BE2C (cell line): ENCODE measurements around the gene TMEM59L.

Experiments used
- DNase-seq: peaks from one replicate; pipeline ENCODE4 v3.0.0-alpha.2; 2020
- H3K27me3 ChIP-seq: fragments of 250-450 bp; sonication (Bioruptor Pico); 2 replicates; pipeline ENCODE4 v1.5.1; 2020; ENCODE audit warnings: mild to moderate bottlenecking
- H3K36me3 ChIP-seq: fragments of 250-450 bp; sonication (Bioruptor Pico); 2 replicates; pipeline ENCODE4 v1.5.1; 2020; ENCODE audit warnings: mild to moderate bottlenecking
- H3K4me1 ChIP-seq: fragments of 250-450 bp; sonication (Bioruptor Pico); 2 replicates; pipeline ENCODE4 v1.5.1; 2020
- H3K4me3 ChIP-seq: 2 replicates; pipeline ENCODE4 v1.5.1; 2011; ENCODE audit warnings: low read depth, low read length
- H3K9me3 ChIP-seq: fragments of 250-450 bp; sonication (Bioruptor Pico); 2 replicates; pipeline ENCODE4 v1.5.1; 2020
- CTCF ChIP-seq: IDR thresholded peaks from 2 replicates; pipeline ENCODE4 v1.5.1; 2012; ENCODE audit warnings: mild to moderate bottlenecking, low read depth, low read length

The TMEM59L gene

GRCh38 chr19:18618236-18618635, 5.6 kb downstream of the TMEM59L start:
- Histone ChIP-seq H3K4me1 (no peaks in the 10 kb centered on the region), H3K27me3 (peaks cover 21% of the 10 kb centered on the region), H3K36me3 (no peaks in the 10 kb centered on the region), H3K9me3 (no peaks in the 10 kb centered on the region), H3K4me3 (no peak overlapping the region)
- no peak for DNase-seq
- TF ChIP-seq CTCF: no peak

GRCh38 chr19:18620311-18620710, 7.6 kb downstream of the TMEM59L start:
- DNase-seq: no peak
- H3K4me1 ChIP-seq: no peaks in the 10 kb centered on the region
- no peak overlapping the region for H3K4me3 ChIP-seq
- H3K27me3 ChIP-seq: peaks cover 2% of the 10 kb centered on the region
- H3K36me3 ChIP-seq: no peaks in the 10 kb centered on the region
- no peaks in the 10 kb centered on the region for H3K9me3 ChIP-seq
- TF ChIP-seq CTCF: no peak

- Histone ChIP-seq H3K4me3 (no peak overlapping the region), H3K9me3 (no peaks in the 10 kb centered on the region), H3K4me1 (no peaks in the 10 kb centered on the region), H3K27me3 (no peaks in the 10 kb centered on the region), H3K36me3 (no peaks in the 10 kb centered on the region)
- TF ChIP-seq CTCF: no peak
- DNase-seq: no peak
Measured at GRCh38 chr19:18620902-18621301, 8.2 kb downstream of the TMEM59L start.

GRCh38 chr19:18626906-18627305, 14.2 kb downstream of the TMEM59L start:
- no peak for DNase-seq
- TF ChIP-seq CTCF: no peak
- Histone ChIP-seq H3K27me3 (no peaks in the 10 kb centered on the region), H3K36me3 (no peaks in the 10 kb centered on the region), H3K4me3 (no peak overlapping the region), H3K4me1 (no peaks in the 10 kb centered on the region), H3K9me3 (no peaks in the 10 kb centered on the region)

GRCh38 chr19:18629166-18630088, 16.8 kb downstream of the TMEM59L start:
- DNase-seq: no peak
- H3K4me3 ChIP-seq: no peak overlapping the region
- H3K4me1 ChIP-seq: no peaks in the 10 kb centered on the region
- H3K36me3 ChIP-seq: no peaks in the 10 kb centered on the region
- TF ChIP-seq CTCF: no peak
- no peaks in the 10 kb centered on the region for H3K27me3 ChIP-seq
- H3K9me3 ChIP-seq: no peaks in the 10 kb centered on the region

GRCh38 chr19:18633321-18633720, 20.7 kb downstream of the TMEM59L start:
- DNase-seq: no peak

More at GRCh38 chr19:18633321-18633720, 20.7 kb downstream of the TMEM59L start:
- Histone ChIP-seq H3K27me3 (no peaks in the 10 kb centered on the region), H3K36me3 (no peaks in the 10 kb centered on the region), H3K4me3 (no peak overlapping the region), H3K9me3 (no peaks in the 10 kb centered on the region), H3K4me1 (no peaks in the 10 kb centered on the region)
- no peak for TF ChIP-seq CTCF
